Measurements from ENCODE around the gene MYO1E.
"Not testable (repeated sequence)": the region's sequence is repeated elsewhere in the genome, so short reads cannot be mapped to it uniquely, and the experiment has no call there.

Gene MYO1E

GRCh38 chr15:59401051-59401823, 28.6 kb upstream of the MYO1E start:
- not testable (repeated sequence) for H3K4me1 ChIP-seq (ENCODE audit: control insufficient read depth, insufficient read depth, low read length); H3K36me3 ChIP-seq (ENCODE audit: insufficient read depth, low read length); H3K9me3 ChIP-seq (replicated peaks; ENCODE audit: low read length)

GRCh38 chr15:59400103-59400813, 27.6 kb upstream of the MYO1E start:
- Histone ChIP-seq H3K4me1 (ENCODE audit: control insufficient read depth, insufficient read depth, low read length) (no peaks in the 10 kb centered on the region), H3K27me3 (ENCODE audit: control insufficient read depth, insufficient read depth, low read length) (peaks cover 28% of the 10 kb centered on the region), H3K9me3 (replicated peaks; ENCODE audit: low read length) (no peaks in the 10 kb centered on the region), H3K9ac (ENCODE audit: low read depth, low read length) (no peak overlapping the region), H3K4me2 (ENCODE audit: low read length) (no peak overlapping the region), H3K36me3 (ENCODE audit: insufficient read depth, low read length) (no peaks in the 10 kb centered on the region), H3K4me3 (ENCODE audit: low read length) (no peak overlapping the region)

More at GRCh38 chr15:59401051-59401823, 28.6 kb upstream of the MYO1E start:
- peaks cover 21% of the 10 kb centered on the region for H3K27me3 ChIP-seq (ENCODE audit: control insufficient read depth, insufficient read depth, low read length)
- not testable (repeated sequence) for H3K4me3 ChIP-seq (ENCODE audit: low read length); H3K9ac ChIP-seq (ENCODE audit: low read depth, low read length); H3K4me2 ChIP-seq (ENCODE audit: low read length)

GRCh38 chr15:59399465-59400102, 26.9 kb upstream of the MYO1E start:
- no peaks in the 10 kb centered on the region for H3K4me1 ChIP-seq (ENCODE audit: control insufficient read depth, insufficient read depth, low read length)
- no peak overlapping the region for H3K4me2 ChIP-seq (ENCODE audit: low read length)
- peaks cover 28% of the 10 kb centered on the region for H3K27me3 ChIP-seq (ENCODE audit: control insufficient read depth, insufficient read depth, low read length)
- H3K9ac ChIP-seq (ENCODE audit: low read depth, low read length) = no peak overlapping the region
- no peaks in the 10 kb centered on the region for H3K9me3 ChIP-seq (replicated peaks; ENCODE audit: low read length)
- H3K4me3 ChIP-seq (ENCODE audit: low read length) = no peak overlapping the region
- no peaks in the 10 kb centered on the region for H3K36me3 ChIP-seq (ENCODE audit: insufficient read depth, low read length)

GRCh38 chr15:59398220-59398619, 25.5 kb upstream of the MYO1E start:
- peaks cover 28% of the 10 kb centered on the region for H3K27me3 ChIP-seq (ENCODE audit: control insufficient read depth, insufficient read depth, low read length)
- no peaks in the 10 kb centered on the region for H3K4me1 ChIP-seq (ENCODE audit: control insufficient read depth, insufficient read depth, low read length)
- no peaks in the 10 kb centered on the region for H3K9me3 ChIP-seq (replicated peaks; ENCODE audit: low read length)
- H3K36me3 ChIP-seq (ENCODE audit: insufficient read depth, low read length) = no peaks in the 10 kb centered on the region
- no peak overlapping the region for H3K9ac ChIP-seq (ENCODE audit: low read depth, low read length)
- no peak overlapping the region for H3K4me2 ChIP-seq (ENCODE audit: low read length)
- no peak overlapping the region for H3K4me3 ChIP-seq (ENCODE audit: low read length)

- Histone ChIP-seq H3K36me3 (ENCODE audit: insufficient read depth, low read length) (no peaks in the 10 kb centered on the region), H3K4me1 (ENCODE audit: control insufficient read depth, insufficient read depth, low read length) (no peaks in the 10 kb centered on the region), H3K9ac (ENCODE audit: low read depth, low read length) (no peak overlapping the region), H3K9me3 (replicated peaks; ENCODE audit: low read length) (no peaks in the 10 kb centered on the region), H3K4me2 (ENCODE audit: low read length) (no peak overlapping the region), H3K4me3 (ENCODE audit: low read length) (no peak overlapping the region), H3K27me3 (ENCODE audit: control insufficient read depth, insufficient read depth, low read length) (peaks cover 28% of the 10 kb centered on the region)
These were observed 24.0 kb upstream of the MYO1E start for GRCh38 chr15:59396679-59397078.

GRCh38 chr15:59396211-59396610, 23.5 kb upstream of the MYO1E start:
- H3K27me3 ChIP-seq (ENCODE audit: control insufficient read depth, insufficient read depth, low read length) = peaks cover 28% of the 10 kb centered on the region
- H3K36me3 ChIP-seq (ENCODE audit: insufficient read depth, low read length) = no peaks in the 10 kb centered on the region
- H3K9ac ChIP-seq (ENCODE audit: low read depth, low read length) = no peak overlapping the region
- no peaks in the 10 kb centered on the region for H3K4me1 ChIP-seq (ENCODE audit: control insufficient read depth, insufficient read depth, low read length)
- H3K4me3 ChIP-seq (ENCODE audit: low read length) = no peak overlapping the region
- no peak overlapping the region for H3K4me2 ChIP-seq (ENCODE audit: low read length)
- no peaks in the 10 kb centered on the region for H3K9me3 ChIP-seq (replicated peaks; ENCODE audit: low read length)

- H3K27me3 ChIP-seq (ENCODE audit: control insufficient read depth, insufficient read depth, low read length) = peaks cover 20% of the 10 kb centered on the region
- no peaks in the 10 kb centered on the region for H3K36me3 ChIP-seq (ENCODE audit: insufficient read depth, low read length)
- no peaks in the 10 kb centered on the region for H3K4me1 ChIP-seq (ENCODE audit: control insufficient read depth, insufficient read depth, low read length)
- H3K9ac ChIP-seq (ENCODE audit: low read depth, low read length) = no peak overlapping the region
- H3K4me2 ChIP-seq (ENCODE audit: low read length) = no peak overlapping the region
- H3K9me3 ChIP-seq (replicated peaks; ENCODE audit: low read length) = no peaks in the 10 kb centered on the region
- H3K4me3 ChIP-seq (ENCODE audit: low read length) = no peak overlapping the region
These were observed 21.5 kb upstream of the MYO1E start for GRCh38 chr15:59394166-59394661.

- Histone ChIP-seq H3K9me3 (replicated peaks; ENCODE audit: low read length) (no peaks in the 10 kb centered on the region), H3K4me3 (ENCODE audit: low read length) (no peak overlapping the region), H3K4me1 (ENCODE audit: control insufficient read depth, insufficient read depth, low read length) (peaks cover 7% of the 10 kb centered on the region), H3K27me3 (ENCODE audit: control insufficient read depth, insufficient read depth, low read length) (peaks cover 13% of the 10 kb centered on the region), H3K4me2 (ENCODE audit: low read length) (no peak overlapping the region), H3K36me3 (ENCODE audit: insufficient read depth, low read length) (no peaks in the 10 kb centered on the region), H3K9ac (ENCODE audit: low read depth, low read length) (no peak overlapping the region)
These were observed 19.6 kb upstream of the MYO1E start for GRCh38 chr15:59392299-59392698.

- Histone ChIP-seq H3K4me3 (ENCODE audit: low read length) (no peak overlapping the region), H3K9ac (ENCODE audit: low read depth, low read length) (no peak overlapping the region), H3K4me2 (ENCODE audit: low read length) (no peak overlapping the region), H3K4me1 (ENCODE audit: control insufficient read depth, insufficient read depth, low read length) (peaks cover 7% of the 10 kb centered on the region), H3K9me3 (replicated peaks; ENCODE audit: low read length) (no peaks in the 10 kb centered on the region), H3K36me3 (ENCODE audit: insufficient read depth, low read length) (no peaks in the 10 kb centered on the region), H3K27me3 (ENCODE audit: control insufficient read depth, insufficient read depth, low read length) (no peaks in the 10 kb centered on the region)
These were observed 16.0 kb upstream of the MYO1E start for GRCh38 chr15:59388670-59389069.

GRCh38 chr15:59387196-59387878, 14.7 kb upstream of the MYO1E start:
- not testable (repeated sequence) for H3K4me1 ChIP-seq (ENCODE audit: control insufficient read depth, insufficient read depth, low read length); H3K27me3 ChIP-seq (ENCODE audit: control insufficient read depth, insufficient read depth, low read length); H3K9ac ChIP-seq (ENCODE audit: low read depth, low read length); H3K4me2 ChIP-seq (ENCODE audit: low read length); H3K4me3 ChIP-seq (ENCODE audit: low read length); H3K9me3 ChIP-seq (replicated peaks; ENCODE audit: low read length); H3K36me3 ChIP-seq (ENCODE audit: insufficient read depth, low read length)

- Histone ChIP-seq H3K9ac (ENCODE audit: low read depth, low read length) (no peak overlapping the region), H3K4me3 (ENCODE audit: low read length) (no peak overlapping the region), H3K36me3 (ENCODE audit: insufficient read depth, low read length) (no peaks in the 10 kb centered on the region), H3K4me2 (ENCODE audit: low read length) (no peak overlapping the region), H3K4me1 (ENCODE audit: control insufficient read depth, insufficient read depth, low read length) (peaks cover 7% of the 10 kb centered on the region), H3K9me3 (replicated peaks; ENCODE audit: low read length) (no peaks in the 10 kb centered on the region), H3K27me3 (ENCODE audit: control insufficient read depth, insufficient read depth, low read length) (no peaks in the 10 kb centered on the region)
These were observed 12.5 kb upstream of the MYO1E start for GRCh38 chr15:59385171-59385570.

All from skeletal muscle satellite cell (primary cell).